OCI-LY1 (cell line): Measurements from ENCODE around the gene ERMAP.

Experiments used
- CTCF ChIP-seq: fragments of 200-600 bp; sonication (generic), shearing (Covaris generic); IDR thresholded peaks from 2 replicates; pipeline ENCODE4 v1.5.1; 2017; ENCODE audit warnings: mild to moderate bottlenecking, antibody characterized with exemption, low read length, moderate library complexity, mixed read lengths
- EZH2 ChIP-seq: fragments of 200-600 bp; sonication (generic), shearing (Covaris generic); IDR thresholded peaks from 2 replicates; pipeline ENCODE4 v1.8.0; 2017; ENCODE audit warnings: borderline replicate concordance, mixed run types, mild to moderate bottlenecking, antibody characterized with exemption, low read length, moderate library complexity, mixed read lengths

DNA sequence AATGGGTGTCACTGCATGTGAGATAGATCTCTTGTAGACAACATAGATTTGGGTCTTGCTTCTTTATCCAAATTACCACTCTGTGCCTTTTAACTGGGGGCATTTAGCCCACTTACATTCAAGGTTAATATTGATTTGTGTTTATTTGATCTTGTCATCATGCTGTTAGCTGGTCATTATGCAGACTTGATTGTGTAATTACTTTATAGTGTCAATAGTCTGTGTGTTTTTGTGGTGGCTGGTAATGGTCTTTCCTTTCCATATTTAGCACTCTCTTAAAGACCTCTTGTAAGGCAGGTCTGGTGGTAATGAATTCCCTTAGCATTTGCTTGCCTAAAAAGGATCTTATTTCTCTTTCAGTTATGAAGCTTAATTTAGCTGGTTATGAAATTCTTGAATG, 59.1 kb downstream of the ERMAP start:
- TF ChIP-seq CTCF: no peak
- no peak for TF ChIP-seq EZH2
